Measurements from ENCODE around the gene FECH.

FECH gene

GRCh38 chr18:57586251-57587049, at the start of gene FECH:
Gene FECH (minus strand): TSS chr18:57586702. CDS start chr18:57586620, 82 bp downstream.
- POLR2A ChIA-PET (ENCODE audit: low non-redundant PET), result no interaction called here
- DNase-seq (ENCODE audit: low spot score), result peak; percentile 35
- TF ChIP-seq, protein P1, sequence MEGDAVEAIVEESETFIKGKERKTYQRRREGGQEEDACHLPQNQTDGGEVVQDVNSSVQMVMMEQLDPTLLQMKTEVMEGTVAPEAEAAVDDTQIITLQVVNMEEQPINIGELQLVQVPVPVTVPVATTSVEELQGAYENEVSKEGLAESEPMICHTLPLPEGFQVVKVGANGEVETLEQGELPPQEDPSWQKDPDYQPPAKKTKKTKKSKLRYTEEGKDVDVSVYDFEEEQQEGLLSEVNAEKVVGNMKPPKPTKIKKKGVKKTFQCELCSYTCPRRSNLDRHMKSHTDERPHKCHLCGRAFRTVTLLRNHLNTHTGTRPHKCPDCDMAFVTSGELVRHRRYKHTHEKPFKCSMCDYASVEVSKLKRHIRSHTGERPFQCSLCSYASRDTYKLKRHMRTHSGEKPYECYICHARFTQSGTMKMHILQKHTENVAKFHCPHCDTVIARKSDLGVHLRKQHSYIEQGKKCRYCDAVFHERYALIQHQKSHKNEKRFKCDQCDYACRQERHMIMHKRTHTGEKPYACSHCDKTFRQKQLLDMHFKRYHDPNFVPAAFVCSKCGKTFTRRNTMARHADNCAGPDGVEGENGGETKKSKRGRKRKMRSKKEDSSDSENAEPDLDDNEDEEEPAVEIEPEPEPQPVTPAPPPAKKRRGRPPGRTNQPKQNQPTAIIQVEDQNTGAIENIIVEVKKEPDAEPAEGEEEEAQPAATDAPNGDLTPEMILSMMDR (conservative IDR thresholded peaks at IDR 0.05; ENCODE audit: low read depth), result no peak
- CTCF ChIA-PET, result interaction anchor here (1.5 kb wide), 1 partner anchor 25 kb away, joined by 3 read pairs; no protein-coding TSS in a partner anchor
- H3K27ac ChIP-seq, result peak within 1 kb of the TSS; percentile 89

DNA sequence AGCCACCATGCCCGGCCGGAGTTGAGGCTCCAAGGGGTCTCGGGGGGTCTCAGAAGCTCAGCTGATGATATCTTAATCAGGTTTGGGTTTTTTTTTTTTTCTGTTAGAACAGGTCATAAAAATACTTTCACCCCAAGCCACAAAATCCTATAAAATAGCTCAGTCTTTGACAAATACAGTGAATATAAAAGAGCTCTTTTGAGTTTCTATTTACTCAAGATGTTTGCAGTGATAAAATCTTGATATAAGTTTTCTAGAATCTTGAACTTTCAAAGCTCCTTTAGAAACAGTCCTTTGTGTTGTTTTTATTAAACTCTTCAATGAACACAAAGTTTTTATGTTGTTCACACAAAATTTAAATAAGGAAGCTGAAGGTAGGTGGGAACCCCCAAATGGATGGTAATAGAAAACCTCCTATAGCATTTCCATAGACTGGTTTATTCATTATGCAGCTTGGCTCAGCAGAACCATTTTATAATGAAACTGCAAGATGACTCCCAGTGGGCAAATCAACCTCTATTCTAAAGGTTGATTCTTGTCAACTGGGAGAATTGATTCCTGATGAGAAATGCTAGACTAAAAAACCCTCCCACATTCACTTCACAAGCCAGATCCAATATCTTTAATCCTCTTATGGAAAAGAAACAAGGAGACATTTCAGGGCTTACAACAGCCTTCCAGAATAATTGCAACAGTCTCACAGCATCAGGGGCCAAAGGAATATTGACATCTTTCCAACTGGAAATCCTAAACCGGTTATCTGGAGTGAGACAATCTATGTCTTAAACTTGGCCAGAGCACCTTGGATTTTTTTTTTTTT, 48.7 kb upstream of the FECH start:
- TF ChIP-seq, protein P1 (conservative IDR thresholded peaks at IDR 0.05; ENCODE audit: low read depth), result no peak
- CTCF ChIA-PET, result no interaction called here
- POLR2A ChIA-PET (ENCODE audit: low non-redundant PET), result no interaction called here
- no peak overlapping the region for H3K27ac ChIP-seq
- no peak for DNase-seq (ENCODE audit: low spot score)

DNA sequence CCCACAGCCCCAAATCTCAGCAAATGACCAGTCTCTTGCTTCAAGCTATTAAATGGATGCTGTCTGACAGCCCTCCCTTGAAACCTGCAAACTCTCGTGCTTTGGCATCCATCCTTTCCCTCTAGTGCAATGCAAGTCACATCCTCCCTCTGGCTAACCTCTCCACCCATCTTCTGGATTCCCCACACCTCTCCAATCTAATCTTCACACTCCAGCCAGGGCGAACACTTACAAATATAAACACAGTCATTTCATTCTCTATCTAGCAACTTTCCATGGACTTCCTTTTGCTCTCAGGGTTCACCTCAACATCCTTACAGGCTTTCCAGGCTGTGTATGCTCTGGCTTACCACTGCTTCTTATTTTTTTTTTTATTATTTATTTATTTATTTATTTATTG, 45.2 kb upstream of the FECH start:
- no peak overlapping the region for H3K27ac ChIP-seq
- POLR2A ChIA-PET (ENCODE audit: low non-redundant PET), result no interaction called here
- CTCF ChIA-PET, result no interaction called here
- no peak for DNase-seq (ENCODE audit: low spot score)
- TF ChIP-seq, protein P1 (conservative IDR thresholded peaks at IDR 0.05; ENCODE audit: low read depth), result no peak

- peak overlapping the region; percentile 71 for H3K27ac ChIP-seq
- TF ChIP-seq, protein P1 (conservative IDR thresholded peaks at IDR 0.05; ENCODE audit: low read depth), result no peak
- no peak for DNase-seq (ENCODE audit: low spot score)
- POLR2A ChIA-PET (ENCODE audit: low non-redundant PET), result no interaction called here
- CTCF ChIA-PET, result no interaction called here
Observed at GRCh38 chr18:57630754-57631595, 44.5 kb upstream of the FECH start.

GRCh38 chr18:57630002-57630753, 43.7 kb upstream of the FECH start:
- TF ChIP-seq, protein P1 (conservative IDR thresholded peaks at IDR 0.05; ENCODE audit: low read depth), result peak; percentile 85
- POLR2A ChIA-PET (ENCODE audit: low non-redundant PET), result interaction anchor here (0.6 kb wide), 1 partner anchor 64 kb away, joined by 4 read pairs; no protein-coding TSS in a partner anchor
- CTCF ChIA-PET, result interaction anchor here (0.7 kb wide), 1 partner anchor 901 kb away, joined by 3 read pairs; no protein-coding TSS in a partner anchor
- peak overlapping the region; percentile 71 for H3K27ac ChIP-seq
- peak; percentile 75 for DNase-seq (ENCODE audit: low spot score)

All from RWPE1 (cell line).